Measurements from ENCODE around the gene SEL1L2.
"Not testable (repeated sequence)": the region's sequence is repeated elsewhere in the genome, so short reads cannot be mapped to it uniquely, and the experiment has no call there.

The SEL1L2 gene, protein sequence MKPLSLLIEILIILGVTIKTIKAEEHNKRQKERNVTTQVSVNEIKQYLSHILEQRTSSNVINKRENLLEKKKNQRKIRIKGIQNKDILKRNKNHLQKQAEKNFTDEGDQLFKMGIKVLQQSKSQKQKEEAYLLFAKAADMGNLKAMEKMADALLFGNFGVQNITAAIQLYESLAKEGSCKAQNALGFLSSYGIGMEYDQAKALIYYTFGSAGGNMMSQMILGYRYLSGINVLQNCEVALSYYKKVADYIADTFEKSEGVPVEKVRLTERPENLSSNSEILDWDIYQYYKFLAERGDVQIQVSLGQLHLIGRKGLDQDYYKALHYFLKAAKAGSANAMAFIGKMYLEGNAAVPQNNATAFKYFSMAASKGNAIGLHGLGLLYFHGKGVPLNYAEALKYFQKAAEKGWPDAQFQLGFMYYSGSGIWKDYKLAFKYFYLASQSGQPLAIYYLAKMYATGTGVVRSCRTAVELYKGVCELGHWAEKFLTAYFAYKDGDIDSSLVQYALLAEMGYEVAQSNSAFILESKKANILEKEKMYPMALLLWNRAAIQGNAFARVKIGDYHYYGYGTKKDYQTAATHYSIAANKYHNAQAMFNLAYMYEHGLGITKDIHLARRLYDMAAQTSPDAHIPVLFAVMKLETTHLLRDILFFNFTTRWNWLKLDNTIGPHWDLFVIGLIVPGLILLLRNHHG

DNA sequence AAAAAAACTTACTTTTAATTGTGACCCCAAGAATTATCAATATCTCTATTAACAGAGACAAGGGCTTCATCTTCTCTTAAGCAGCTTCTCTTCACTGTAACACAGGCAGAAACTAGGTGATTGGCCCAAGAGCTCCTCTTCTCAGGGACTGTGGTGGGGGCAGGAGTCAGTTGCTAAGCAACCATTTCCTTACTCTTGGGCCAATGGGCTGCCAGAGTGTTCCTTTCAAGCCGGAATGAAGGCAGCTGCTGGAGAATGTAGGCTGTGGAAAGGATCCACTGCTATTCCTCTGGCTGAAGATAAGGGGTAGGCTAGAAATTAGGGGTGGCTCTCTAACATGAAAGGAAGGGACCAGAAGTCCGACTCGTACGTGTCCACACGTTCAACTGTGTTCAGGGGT lies at the start of gene SEL1L2:
TSS of gene SEL1L2 (minus strand) at position 150 of the 400 bp plus-strand sequence. CDS start at position 70, 80 bp downstream.
- no peak for DNase-seq

DNA sequence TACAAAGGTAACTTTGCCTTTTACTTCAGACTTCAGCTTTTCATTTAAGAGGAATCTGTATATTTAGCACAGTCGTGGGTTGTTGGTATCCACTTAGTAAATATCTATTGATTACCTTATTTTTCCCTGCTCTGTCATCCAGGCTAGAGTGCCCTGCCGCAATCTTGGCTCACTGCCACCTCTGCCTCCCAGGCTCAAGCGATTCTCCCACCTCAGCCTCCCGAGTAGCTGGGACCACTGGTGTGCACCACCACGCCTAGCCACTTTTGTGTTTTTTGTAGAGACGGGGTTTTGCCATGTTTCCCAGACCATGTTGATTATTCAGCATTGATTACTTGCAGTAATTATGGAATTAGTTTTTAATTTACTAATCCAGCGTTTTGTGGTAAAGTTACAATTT lies 46.2 kb upstream of the SEL1L2 start:
- no peak for DNase-seq

GRCh38 chr20:14033310-14033709 lies 42.9 kb upstream of the SEL1L2 start:
- DNase-seq = no peak

- no peak for DNase-seq
Measured at GRCh38 chr20:14030991-14031390, 40.6 kb upstream of the SEL1L2 start.

DNA sequence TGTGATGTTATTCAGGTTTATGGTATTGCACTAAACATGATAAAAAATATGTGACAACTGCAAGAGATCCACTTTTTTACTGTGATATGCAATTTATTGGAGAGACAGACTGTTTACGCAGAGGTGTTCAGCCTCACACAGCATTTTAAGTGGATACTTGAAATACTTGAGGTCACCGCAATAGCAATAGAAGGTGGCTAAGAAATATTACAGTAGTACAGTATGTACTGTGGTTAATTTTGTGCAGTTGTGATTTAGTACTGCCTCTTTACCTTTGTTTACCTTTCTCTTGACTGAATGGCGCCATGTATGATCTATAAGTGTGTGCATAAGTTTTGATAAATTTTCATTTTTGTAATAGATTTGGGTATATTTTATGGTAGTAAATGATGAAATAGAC lies 22.3 kb upstream of the SEL1L2 start:
- DNase-seq = no peak

GRCh38 chr20:14009208-14009607 lies 18.8 kb upstream of the SEL1L2 start:
- no peak for DNase-seq

DNA sequence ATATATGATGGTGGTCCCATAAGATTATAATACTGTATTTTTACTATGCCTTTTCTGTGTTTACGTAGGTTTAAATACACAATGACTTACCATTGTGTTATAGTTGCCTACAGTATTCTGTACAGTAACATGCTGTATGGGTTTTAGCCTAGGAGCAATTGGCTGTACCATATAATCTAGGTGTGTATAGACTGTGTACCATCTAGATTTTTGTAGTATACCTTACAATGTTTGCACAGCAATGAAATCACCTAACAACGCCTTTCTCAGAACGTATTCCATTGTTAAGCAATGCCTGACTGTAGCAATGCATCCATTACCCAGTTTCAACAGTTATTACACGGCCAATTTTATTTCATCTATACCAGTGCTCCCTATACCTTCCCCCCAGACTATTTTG lies 15.6 kb upstream of the SEL1L2 start:
- no peak for DNase-seq

DNA sequence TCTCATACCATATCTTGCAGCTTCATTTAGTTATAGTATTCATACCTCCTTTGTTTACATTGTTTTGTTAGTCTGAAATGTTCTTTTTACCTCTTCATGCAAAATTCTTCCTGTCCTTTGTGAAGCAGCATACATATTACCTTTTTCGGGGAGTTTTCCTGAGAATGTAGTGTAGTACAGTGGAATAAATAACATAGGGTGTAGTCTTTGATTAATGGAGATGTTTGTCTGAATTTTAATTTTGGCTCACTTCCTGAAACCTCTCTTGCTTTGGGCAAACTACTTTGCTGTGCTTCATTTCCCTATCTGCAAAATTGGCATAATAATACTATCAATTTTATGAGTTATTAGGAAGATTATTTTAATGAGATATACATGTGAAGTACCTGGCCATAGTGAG lies 10.5 kb upstream of the SEL1L2 start:
- DNase-seq = no peak

DNA sequence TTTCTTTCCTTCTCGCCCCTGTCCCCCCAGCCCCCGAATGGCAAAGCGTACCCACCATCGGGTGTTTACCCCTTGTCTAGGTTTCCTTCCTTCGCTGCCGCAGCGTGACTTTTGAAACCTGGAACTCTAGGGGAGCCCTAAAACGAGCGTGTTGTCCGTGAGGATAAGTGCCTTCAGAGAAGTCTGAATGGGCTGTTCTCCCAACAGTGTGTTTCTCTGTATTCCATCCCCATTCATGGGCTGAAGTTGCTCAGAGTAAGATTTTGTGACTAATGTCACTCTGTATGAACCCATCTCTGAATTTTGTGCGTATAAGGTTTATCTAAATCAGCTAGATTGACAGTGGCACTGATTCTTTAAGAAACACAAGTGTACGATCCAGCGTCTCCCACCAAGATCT lies 5.9 kb upstream of the SEL1L2 start:
- DNase-seq = no peak

DNA sequence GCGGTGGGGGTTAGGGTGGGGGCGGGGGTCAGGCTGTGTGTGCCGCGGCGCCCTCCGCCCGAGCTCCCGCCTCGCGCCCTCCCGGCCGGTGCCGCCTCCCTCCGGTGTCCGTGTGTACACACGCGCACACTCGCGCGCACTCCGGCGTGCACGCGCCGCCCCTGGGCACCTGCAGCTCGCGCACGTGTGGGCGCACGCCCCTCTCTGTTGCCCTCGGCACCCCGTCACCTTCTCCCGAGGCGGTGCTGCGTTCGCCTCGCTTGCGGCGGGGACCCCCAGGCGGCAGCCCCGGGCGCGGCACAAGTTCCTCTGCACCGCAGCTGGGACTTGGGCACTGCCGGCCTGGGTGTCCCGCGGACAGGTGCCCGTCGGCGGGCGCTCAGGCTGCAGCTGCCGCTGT lies 5.4 kb upstream of the SEL1L2 start:
- no peak for DNase-seq

GRCh38 chr20:13995086-13995665 lies 4.8 kb upstream of the SEL1L2 start, which contains the start of gene MACROD2:
Gene MACROD2 (plus strand): TSS chr20:13995516.
- DNase-seq = no peak

GRCh38 chr20:13991955-13992354 lies 1.5 kb upstream of the SEL1L2 start:
- not testable (repeated sequence) for DNase-seq

DNA sequence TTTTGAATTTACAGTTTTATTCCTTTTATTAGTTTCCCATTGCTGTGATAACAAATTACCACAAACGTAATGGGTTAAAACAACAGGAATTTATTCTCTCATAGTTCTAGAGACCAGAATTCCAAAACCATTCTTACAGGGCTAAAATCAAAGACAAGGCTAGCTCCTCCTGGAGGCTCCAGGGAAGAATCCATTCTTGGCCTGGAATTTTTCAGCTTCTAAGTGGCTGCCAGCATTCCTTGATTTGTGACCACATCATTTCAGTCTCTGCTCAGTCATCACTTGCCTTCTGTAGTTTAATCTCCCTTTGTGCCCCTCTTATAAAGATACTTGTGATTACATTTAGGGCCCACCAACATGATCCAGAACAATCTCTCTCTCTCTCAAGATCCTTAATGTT lies 897 bp upstream of the SEL1L2 start:
- no peak for DNase-seq

- no peak for DNase-seq
Measured at GRCh38 chr20:13984211-13984610, 6.2 kb downstream of the SEL1L2 start.

DNA sequence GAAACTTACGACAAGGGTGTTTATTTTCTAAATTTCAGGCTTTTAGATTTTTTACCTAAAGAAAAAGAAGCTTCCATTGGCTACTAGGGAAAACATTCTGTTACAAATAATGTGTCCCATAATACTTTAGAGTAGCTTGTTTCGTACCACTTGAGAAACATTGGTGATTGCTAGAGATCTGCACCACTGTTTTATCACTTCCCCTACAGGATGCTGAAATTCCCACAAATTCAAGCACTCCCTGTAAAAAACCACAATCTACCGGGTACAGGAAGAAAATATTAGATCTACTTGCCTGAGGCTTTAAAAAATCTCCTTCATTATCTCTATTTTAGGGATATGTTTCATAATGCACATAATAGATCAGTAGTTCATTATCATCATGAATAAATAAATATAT lies 29.9 kb downstream of the SEL1L2 start:
- DNase-seq = no peak

DNA sequence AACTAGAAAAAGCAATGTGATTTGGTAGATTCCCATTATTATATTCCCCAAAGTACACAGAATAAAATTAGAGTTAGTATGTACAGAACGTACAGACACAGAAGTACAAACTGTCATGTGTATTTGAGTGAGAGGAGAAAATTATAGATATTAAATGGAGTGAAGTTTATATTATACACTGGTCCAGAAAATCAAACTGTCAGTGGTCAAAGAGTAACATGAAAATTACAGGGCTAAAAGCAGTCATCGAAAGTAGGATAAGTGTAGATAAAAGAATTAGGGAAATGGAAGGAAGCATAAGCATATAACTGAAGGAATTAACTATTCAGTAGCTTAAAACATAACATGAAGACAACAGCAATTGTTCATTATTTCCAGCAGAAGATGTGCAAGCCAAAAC lies 30.3 kb downstream of the SEL1L2 start:
- no peak for DNase-seq

GRCh38 chr20:13953227-13953626 lies 37.2 kb downstream of the SEL1L2 start:
- DNase-seq = peak; percentile 26

- no peak for DNase-seq
Measured at GRCh38 chr20:13947719-13948118, 42.7 kb downstream of the SEL1L2 start.

DNA sequence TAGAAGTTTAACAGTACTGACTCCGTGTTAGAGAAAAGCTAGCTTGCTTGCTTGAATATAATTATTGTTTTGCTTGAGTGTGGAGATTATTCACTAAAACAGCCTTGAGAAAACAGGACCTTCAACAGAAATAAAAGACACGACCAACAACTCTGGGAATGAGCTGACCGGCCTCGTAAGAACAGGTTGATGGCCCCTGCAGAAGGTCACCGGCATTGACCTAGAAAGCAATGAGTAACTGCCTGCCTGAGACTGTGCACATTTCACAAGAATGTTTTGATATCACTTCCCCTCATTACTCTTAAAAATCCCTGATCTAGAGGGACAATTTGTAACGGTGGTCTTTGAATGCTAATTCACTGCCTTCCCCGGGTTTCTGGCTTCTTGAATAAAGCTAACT lies 49.4 kb downstream of the SEL1L2 start:
- DNase-seq = no peak

DNA sequence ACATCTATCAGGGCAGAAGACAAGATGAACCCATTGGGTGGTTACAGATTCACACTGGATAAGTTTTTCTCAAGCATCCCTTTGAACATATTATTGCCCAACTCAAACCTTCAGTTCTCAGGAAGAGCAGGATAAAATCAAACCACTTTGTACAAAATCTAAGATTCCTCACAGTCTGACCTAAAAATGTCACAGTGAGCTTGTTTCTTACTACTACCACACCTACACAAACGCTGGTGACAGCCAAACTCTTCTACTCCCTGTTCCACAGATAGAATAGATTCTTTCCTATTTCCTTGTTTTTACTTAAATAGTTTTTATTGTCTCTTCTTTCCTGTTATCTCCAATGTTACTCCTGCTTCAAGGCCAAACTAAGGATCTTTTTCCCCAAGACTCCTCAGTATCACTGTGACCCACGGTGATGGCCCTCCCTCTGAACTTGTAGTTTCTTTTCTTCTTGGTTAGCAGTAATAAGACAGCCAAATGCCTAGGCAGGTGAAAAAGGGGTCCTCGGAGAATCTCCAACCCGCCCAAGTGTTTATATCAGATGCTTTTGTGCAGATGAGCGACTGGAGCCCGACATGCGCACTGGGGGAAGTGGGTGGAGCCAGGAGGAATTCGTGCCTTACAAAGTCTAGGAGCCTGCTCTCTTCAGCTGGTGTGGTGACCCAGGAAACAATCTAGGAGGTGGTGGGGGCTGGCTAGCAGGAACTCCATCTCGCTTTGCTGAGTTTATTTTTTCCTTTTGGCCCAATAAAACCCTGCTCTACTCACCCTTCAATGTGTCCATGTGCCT lies 53.4 kb downstream of the SEL1L2 start:
- DNase-seq = no peak

DNA sequence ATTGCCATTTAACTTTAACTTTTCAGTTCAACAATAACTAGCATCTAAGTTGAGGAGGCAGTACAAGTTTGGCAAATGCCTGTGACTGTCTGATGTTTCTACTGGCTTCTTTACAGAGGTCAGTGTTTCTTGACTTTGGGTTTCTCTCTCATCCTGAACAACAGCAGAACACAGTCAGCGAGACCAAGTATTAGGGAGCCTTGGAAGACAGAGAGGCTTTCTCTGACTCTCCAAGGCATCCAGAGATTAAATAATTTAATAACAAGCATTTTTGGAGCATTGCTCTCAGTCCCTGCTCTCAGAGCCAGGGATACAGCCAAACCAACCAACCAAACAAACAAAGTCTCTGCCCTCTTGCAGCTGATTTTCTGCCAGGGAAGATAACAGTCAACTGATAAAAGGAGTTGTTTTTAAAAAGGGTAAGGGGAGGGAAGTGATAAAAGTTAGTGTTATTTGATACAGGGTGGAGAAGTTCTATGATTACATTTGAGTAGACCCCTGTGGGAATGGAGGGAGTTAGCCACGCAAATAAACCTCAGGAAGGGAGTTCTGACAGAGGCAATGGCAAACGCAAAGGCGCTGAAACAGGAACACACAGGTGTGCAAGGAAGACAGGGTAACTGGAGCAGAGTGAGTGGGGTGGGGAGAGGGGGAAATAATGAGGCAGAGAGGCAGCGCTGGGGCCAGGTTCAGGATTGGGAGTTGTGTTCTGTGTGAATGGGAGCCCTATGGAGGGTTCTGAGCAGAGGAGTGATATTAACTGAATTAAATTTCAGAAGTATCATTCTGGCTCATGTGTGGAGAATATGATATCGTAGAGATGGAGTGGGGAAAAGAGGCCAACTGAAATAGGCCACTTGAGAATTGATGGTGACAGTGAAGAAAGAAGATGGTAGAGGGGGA lies 55.2 kb downstream of the SEL1L2 start:
- DNase-seq = no peak

- no peak for DNase-seq
Measured at GRCh38 chr20:13930281-13930680, 60.1 kb downstream of the SEL1L2 start.

All from RPMI8226 (cell line).